Activated naive CD4-positive, alpha-beta T cell treated with anti-CD3 and anti-CD28 coated beads, Interleukin-2, amount 10 ng/mL, durations not matched to agents 7 days and 5 days (primary cell): ENCODE measurements around the gene EEFSEC.
"Not testable (repeated sequence)": the region's sequence is repeated elsewhere in the genome, so short reads cannot be mapped to it uniquely, and the experiment has no call there.

Experiments
- CTCF ChIA-PET: fragments of 350-600 bp; sonication (Branson Sonifier 250); formaldehyde crosslinking; loops from one replicate; lab custom pipeline; 2021; ENCODE audit warnings: antibody characterized with exemption; lab: Charles Lee
- DNase-seq: peaks from one replicate; pipeline ENCODE4 v3.0.0-alpha.2; 2020
- H3K27ac Mint-ChIP-seq: one replicate; pipeline ENCODE4 v1.8.0; 2021; ENCODE audit warnings: mild to moderate bottlenecking, moderate library complexity, mixed read lengths
- H3K27me3 Mint-ChIP-seq: one replicate; pipeline ENCODE4 v1.8.0; 2021; ENCODE audit warnings: mild to moderate bottlenecking, mixed read lengths
- H3K36me3 Mint-ChIP-seq: one replicate; pipeline ENCODE4 v1.8.0; 2021; ENCODE audit warnings: mixed read lengths
- H3K4me1 Mint-ChIP-seq: one replicate; pipeline ENCODE4 v1.8.0; 2021; ENCODE audit warnings: mixed read lengths
- H3K4me3 Mint-ChIP-seq: one replicate; pipeline ENCODE4 v1.8.0; 2021; ENCODE audit warnings: mild to moderate bottlenecking, moderate library complexity, mixed read lengths
- H3K9me3 Mint-ChIP-seq: one replicate; pipeline ENCODE4 v1.8.0; 2021; ENCODE audit warnings: mixed read lengths

The EEFSEC gene

GRCh38 chr3:128133273-128133883 lies 19.9 kb upstream of the EEFSEC start:
- DNase-seq: peak; percentile 61
- no peaks in the 10 kb centered on the region for H3K4me1 Mint-ChIP-seq
- no peaks in the 10 kb centered on the region for H3K36me3 Mint-ChIP-seq
- peaks cover 17% of the 10 kb centered on the region for H3K27me3 Mint-ChIP-seq
- H3K4me3 Mint-ChIP-seq: no peak overlapping the region
- CTCF ChIA-PET: interaction anchor here (0.8 to 4.8 kb wide), 22 partner anchors 10 to 558 kb away, joined by 3 to 109 read pairs (median 4); partner anchors contain the start of gene RUVBL1
- H3K9me3 Mint-ChIP-seq: no peaks in the 10 kb centered on the region
- no peak overlapping the region for H3K27ac Mint-ChIP-seq

- Mint-ChIP-seq H3K27me3 (peaks cover 4% of the 10 kb centered on the region), H3K4me1 (no peaks in the 10 kb centered on the region), H3K27ac (no peak overlapping the region), H3K36me3 (no peaks in the 10 kb centered on the region), H3K9me3 (no peaks in the 10 kb centered on the region), H3K4me3 (no peak overlapping the region)
- CTCF ChIA-PET: interaction anchor here (2.3 kb wide), 1 partner anchor 10 kb away, joined by 12 read pairs; no protein-coding TSS in a partner anchor
- no peak for DNase-seq
Measured at GRCh38 chr3:128143496-128143895, 9.8 kb upstream of the EEFSEC start.

GRCh38 chr3:128144512-128145187 lies 8.6 kb upstream of the EEFSEC start:
- H3K4me1 Mint-ChIP-seq: no peaks in the 10 kb centered on the region
- DNase-seq: no peak
- H3K27me3 Mint-ChIP-seq: peaks cover 4% of the 10 kb centered on the region
- CTCF ChIA-PET: interaction anchor here (2.3 kb wide), 1 partner anchor 11 kb away, joined by 12 read pairs; no protein-coding TSS in a partner anchor
- no peak overlapping the region for H3K27ac Mint-ChIP-seq
- H3K9me3 Mint-ChIP-seq: no peaks in the 10 kb centered on the region
- no peaks in the 10 kb centered on the region for H3K36me3 Mint-ChIP-seq
- H3K4me3 Mint-ChIP-seq: no peak overlapping the region

GRCh38 chr3:128145279-128145678 lies 8.0 kb upstream of the EEFSEC start:
- no peaks in the 10 kb centered on the region for H3K9me3 Mint-ChIP-seq
- no peaks in the 10 kb centered on the region for H3K4me1 Mint-ChIP-seq
- H3K4me3 Mint-ChIP-seq: no peak overlapping the region
- H3K27me3 Mint-ChIP-seq: peaks cover 4% of the 10 kb centered on the region
- H3K36me3 Mint-ChIP-seq: no peaks in the 10 kb centered on the region
- no peak for DNase-seq
- CTCF ChIA-PET: interaction anchor here (2.3 kb wide), 1 partner anchor 12 kb away, joined by 12 read pairs; no protein-coding TSS in a partner anchor
- no peak overlapping the region for H3K27ac Mint-ChIP-seq

- no peaks in the 10 kb centered on the region for H3K4me1 Mint-ChIP-seq
- DNase-seq: no peak
- no peaks in the 10 kb centered on the region for H3K9me3 Mint-ChIP-seq
- no peaks in the 10 kb centered on the region for H3K36me3 Mint-ChIP-seq
- no peak overlapping the region for H3K4me3 Mint-ChIP-seq
- CTCF ChIA-PET: no interaction called here
- H3K27ac Mint-ChIP-seq: no peak overlapping the region
- H3K27me3 Mint-ChIP-seq: peaks cover 4% of the 10 kb centered on the region
Measured at GRCh38 chr3:128146201-128146600, 7.1 kb upstream of the EEFSEC start.

- H3K9me3 Mint-ChIP-seq: peaks cover 3% of the 10 kb centered on the region
- no peak for DNase-seq
- H3K4me1 Mint-ChIP-seq: peaks cover 9% of the 10 kb centered on the region
- H3K27me3 Mint-ChIP-seq: no peaks in the 10 kb centered on the region
- no peaks in the 10 kb centered on the region for H3K36me3 Mint-ChIP-seq
- no peak overlapping the region for H3K27ac Mint-ChIP-seq
- no peak overlapping the region for H3K4me3 Mint-ChIP-seq
- CTCF ChIA-PET: no interaction called here
Measured at GRCh38 chr3:128149650-128150049, 3.6 kb upstream of the EEFSEC start.

GRCh38 chr3:128151758-128152274 lies 1.5 kb upstream of the EEFSEC start:
- H3K27me3 Mint-ChIP-seq: no peaks in the 10 kb centered on the region
- H3K4me3 Mint-ChIP-seq: peak overlapping the region; percentile 14
- H3K9me3 Mint-ChIP-seq: peaks cover 3% of the 10 kb centered on the region
- no peak overlapping the region for H3K27ac Mint-ChIP-seq
- CTCF ChIA-PET: no interaction called here
- H3K4me1 Mint-ChIP-seq: peaks cover 20% of the 10 kb centered on the region
- DNase-seq: no peak
- H3K36me3 Mint-ChIP-seq: peaks cover 12% of the 10 kb centered on the region

- H3K36me3 Mint-ChIP-seq: peaks cover 18% of the 10 kb centered on the region
- CTCF ChIA-PET: interaction anchor here (1.0 kb wide), 1 partner anchor 169 kb away, joined by 4 read pairs; no protein-coding TSS in a partner anchor
- peaks cover 20% of the 10 kb centered on the region for H3K4me1 Mint-ChIP-seq
- H3K9me3 Mint-ChIP-seq: peaks cover 3% of the 10 kb centered on the region
- peak overlapping the region; percentile 80 for H3K27ac Mint-ChIP-seq
- no peaks in the 10 kb centered on the region for H3K27me3 Mint-ChIP-seq
- DNase-seq: peak; percentile 27
- peak overlapping the region; percentile 84 for H3K4me3 Mint-ChIP-seq
Measured at GRCh38 chr3:128152419-128153155, 694 bp upstream of the EEFSEC start.

- H3K9me3 Mint-ChIP-seq, H3K27me3 Mint-ChIP-seq, DNase-seq: not testable (repeated sequence)
- CTCF ChIA-PET: interaction anchor here (0.8 to 1.1 kb wide), 4 partner anchors 21 to 171 kb away, joined by 3 to 4 read pairs (median 3); no protein-coding TSS in a partner anchor
- Mint-ChIP-seq H3K36me3 (peaks cover 27% of the 10 kb centered on the region), H3K4me3 (peak overlapping the region; percentile 84), H3K27ac (peak overlapping the region; percentile 80), H3K4me1 (peaks cover 20% of the 10 kb centered on the region)
Measured at GRCh38 chr3:128154354-128154753, 1.1 kb downstream of the EEFSEC start.

- H3K27me3 Mint-ChIP-seq: no peaks in the 10 kb centered on the region
- H3K4me1 Mint-ChIP-seq: peaks cover 20% of the 10 kb centered on the region
- H3K36me3 Mint-ChIP-seq: peaks cover 31% of the 10 kb centered on the region
- no peak overlapping the region for H3K4me3 Mint-ChIP-seq
- DNase-seq: no peak
- peaks cover 3% of the 10 kb centered on the region for H3K9me3 Mint-ChIP-seq
- peak overlapping the region; percentile 30 for H3K27ac Mint-ChIP-seq
- CTCF ChIA-PET: interaction anchor here (1.0 to 1.4 kb wide), 3 partner anchors 32 to 72 kb away, joined by 3 to 4 read pairs (median 3); no protein-coding TSS in a partner anchor
Measured at GRCh38 chr3:128155616-128156360, 2.5 kb downstream of the EEFSEC start.

GRCh38 chr3:128160661-128161060 lies 7.4 kb downstream of the EEFSEC start:
- H3K27me3 Mint-ChIP-seq: no peaks in the 10 kb centered on the region
- H3K4me1 Mint-ChIP-seq: peaks cover 2% of the 10 kb centered on the region
- no peak overlapping the region for H3K4me3 Mint-ChIP-seq
- H3K36me3 Mint-ChIP-seq: peaks cover 28% of the 10 kb centered on the region
- CTCF ChIA-PET: no interaction called here
- no peak overlapping the region for H3K27ac Mint-ChIP-seq
- H3K9me3 Mint-ChIP-seq: no peaks in the 10 kb centered on the region
- DNase-seq: no peak

GRCh38 chr3:128163432-128163831 lies 10.2 kb downstream of the EEFSEC start:
- H3K9me3 Mint-ChIP-seq: no peaks in the 10 kb centered on the region
- H3K27ac Mint-ChIP-seq: no peak overlapping the region
- H3K4me1 Mint-ChIP-seq: no peaks in the 10 kb centered on the region
- no peak overlapping the region for H3K4me3 Mint-ChIP-seq
- H3K36me3 Mint-ChIP-seq: peaks cover 8% of the 10 kb centered on the region
- CTCF ChIA-PET: no interaction called here
- DNase-seq: no peak
- no peaks in the 10 kb centered on the region for H3K27me3 Mint-ChIP-seq

- H3K27ac Mint-ChIP-seq: no peak overlapping the region
- no peaks in the 10 kb centered on the region for H3K27me3 Mint-ChIP-seq
- H3K9me3 Mint-ChIP-seq: no peaks in the 10 kb centered on the region
- H3K36me3 Mint-ChIP-seq: peaks cover 2% of the 10 kb centered on the region
- CTCF ChIA-PET: no interaction called here
- no peak overlapping the region for H3K4me3 Mint-ChIP-seq
- DNase-seq: no peak
- H3K4me1 Mint-ChIP-seq: no peaks in the 10 kb centered on the region
Measured at GRCh38 chr3:128166971-128167453, 13.7 kb downstream of the EEFSEC start.
